Activated CD8-positive, alpha-beta T cell treated with anti-CD3 and anti-CD28 coated beads for 36 hours (primary cell): ENCODE results near the gene DAB1. TPM values are rescaled to one million over a fixed set of nuclear protein-coding genes. Genes with fewer than 3 reads are reported as not detected.

Source experiments
- ATAC-seq: fragments of 200-7000 bp; cut with Tn5 transposase; one replicate; pipeline ENCODE4 v1.10.0; 2021; ENCODE audit warnings: mild to moderate bottlenecking, moderate library complexity
- CTCF ChIA-PET: fragments of 350-600 bp; sonication (Branson Sonifier 250); formaldehyde crosslinking; loops from one replicate; lab custom pipeline; 2021; ENCODE audit warnings: antibody characterized with exemption; lab: Charles Lee
- POLR2A ChIA-PET: fragments of 350-600 bp; sonication (Branson Sonifier 250); formaldehyde crosslinking; loops from one replicate; lab custom pipeline; 2021; ENCODE audit warnings: antibody characterized with exemption; lab: Charles Lee
- DNase-seq: peaks from one replicate; pipeline ENCODE4 v3.0.0-alpha.2; 2020
- H3K27ac Mint-ChIP-seq: one replicate; pipeline ENCODE4 v1.8.0; 2021; ENCODE audit warnings: mild to moderate bottlenecking, mixed read lengths
- H3K27me3 Mint-ChIP-seq: one replicate; pipeline ENCODE4 v1.8.0; 2021; ENCODE audit warnings: mixed read lengths
- H3K36me3 Mint-ChIP-seq: one replicate; pipeline ENCODE4 v1.8.0; 2021; ENCODE audit warnings: low read depth, mixed read lengths
- H3K4me1 Mint-ChIP-seq: one replicate; pipeline ENCODE4 v1.8.0; 2021; ENCODE audit warnings: low read depth, mixed read lengths
- H3K4me3 Mint-ChIP-seq: one replicate; pipeline ENCODE4 v1.8.0; 2021; ENCODE audit warnings: mild to moderate bottlenecking, moderate library complexity, mixed read lengths
- H3K9me3 Mint-ChIP-seq: one replicate; pipeline ENCODE4 v1.8.0; 2021; ENCODE audit warnings: mixed read lengths
- CTCF ChIP-seq: fragments of 200-600 bp; IDR thresholded peaks from one replicate; pipeline ENCODE4 v1.8.0; 2022; ENCODE audit warnings: antibody characterized with exemption, mild to moderate bottlenecking
- intact Hi-C: fragments of 100-400 bp; cut with micrococcal nuclease; formaldehyde crosslinking; loops from one replicate; pipeline ENCODE4 v1.10.0; 2022
- total RNA-seq, 2 experiments: library from RNA; stranded (reverse); gene quantifications; one replicate each; pipeline ENCODE4 v1.2.3, GENCODE V29; 2021

DAB1 gene
- total RNA-seq, 2 experiments from 2014 or later, result not detected

GRCh38 chr1:57124768-57125446, 299.0 kb downstream of the DAB1 start:
- Mint-ChIP-seq H3K9me3 (no peaks in the 10 kb centered on the region), H3K27ac (no peak overlapping the region), H3K36me3 (no peaks in the 10 kb centered on the region), H3K4me3 (no peak overlapping the region), H3K4me1 (no peaks in the 10 kb centered on the region), H3K27me3 (peaks cover 3% of the 10 kb centered on the region)
- intact Hi-C loops, result no loop called here
- ChIA-PET CTCF (no interaction called here), POLR2A (interaction anchor here (0.6 kb wide), 1 partner anchor 143 kb away, joined by 3 read pairs; no protein-coding TSS in a partner anchor)
- ATAC-seq (no peak), DNase-seq (no peak)
- no peak for TF ChIP-seq CTCF

- H3K36me3 Mint-ChIP-seq, result no peaks in the 10 kb centered on the region
- TF ChIP-seq CTCF, result no peak
- H3K27me3 Mint-ChIP-seq, result peaks cover 3% of the 10 kb centered on the region
- no peaks in the 10 kb centered on the region for H3K9me3 Mint-ChIP-seq
- POLR2A ChIA-PET, result no interaction called here
- H3K4me1 Mint-ChIP-seq, result no peaks in the 10 kb centered on the region
- CTCF ChIA-PET, result no interaction called here
- H3K27ac Mint-ChIP-seq, result no peak overlapping the region
- no peak overlapping the region for H3K4me3 Mint-ChIP-seq
- intact Hi-C loops, result no loop called here
- DNase-seq (no peak), ATAC-seq (no peak)
Observed at GRCh38 chr1:57124170-57124569, 299.7 kb downstream of the DAB1 start.

- no peak overlapping the region for H3K27ac Mint-ChIP-seq
- ATAC-seq (no peak), DNase-seq (no peak)
- no peaks in the 10 kb centered on the region for H3K9me3 Mint-ChIP-seq
- H3K36me3 Mint-ChIP-seq, result no peaks in the 10 kb centered on the region
- H3K4me3 Mint-ChIP-seq, result no peak overlapping the region
- peaks cover 2% of the 10 kb centered on the region for H3K27me3 Mint-ChIP-seq
- ChIA-PET POLR2A (no interaction called here), CTCF (no interaction called here)
- H3K4me1 Mint-ChIP-seq, result no peaks in the 10 kb centered on the region
- no peak for TF ChIP-seq CTCF
- intact Hi-C loops, result no loop called here
Observed at GRCh38 chr1:57122031-57122430, 301.8 kb downstream of the DAB1 start.

GRCh38 chr1:57118948-57119603, 304.8 kb downstream of the DAB1 start:
- H3K4me3 Mint-ChIP-seq, result no peak overlapping the region
- H3K27ac Mint-ChIP-seq, result no peak overlapping the region
- no peaks in the 10 kb centered on the region for H3K4me1 Mint-ChIP-seq
- intact Hi-C loops, result no loop called here
- ChIA-PET POLR2A (no interaction called here), CTCF (interaction anchor here (1.0 kb wide), 1 partner anchor 12 kb away, joined by 4 read pairs; no protein-coding TSS in a partner anchor)
- H3K27me3 Mint-ChIP-seq, result peaks cover 2% of the 10 kb centered on the region
- no peaks in the 10 kb centered on the region for H3K36me3 Mint-ChIP-seq
- DNase-seq (no peak), ATAC-seq (no peak)
- no peak for TF ChIP-seq CTCF
- no peaks in the 10 kb centered on the region for H3K9me3 Mint-ChIP-seq

- peaks cover 2% of the 10 kb centered on the region for H3K27me3 Mint-ChIP-seq
- intact Hi-C loops, result no loop called here
- H3K9me3 Mint-ChIP-seq, result no peaks in the 10 kb centered on the region
- TF ChIP-seq CTCF, result no peak
- ChIA-PET CTCF (interaction anchor here (1.0 kb wide), 1 partner anchor 11 kb away, joined by 4 read pairs; no protein-coding TSS in a partner anchor), POLR2A (no interaction called here)
- H3K4me1 Mint-ChIP-seq, result no peaks in the 10 kb centered on the region
- no peak overlapping the region for H3K27ac Mint-ChIP-seq
- H3K4me3 Mint-ChIP-seq, result no peak overlapping the region
- ATAC-seq (no peak), DNase-seq (no peak)
- H3K36me3 Mint-ChIP-seq, result no peaks in the 10 kb centered on the region
Observed at GRCh38 chr1:57117753-57118152, 306.1 kb downstream of the DAB1 start.
